GM19452 (cell line): Measurements from ENCODE around the gene TBC1D22A.

Experiments used
- ATAC-seq: cut with Tn5 transposase; IDR thresholded peaks from one replicate; pipeline ENCODE4 v1.9.1; 2021; ENCODE audit not compliant: unreplicated experiment

Gene TBC1D22A

DNA sequence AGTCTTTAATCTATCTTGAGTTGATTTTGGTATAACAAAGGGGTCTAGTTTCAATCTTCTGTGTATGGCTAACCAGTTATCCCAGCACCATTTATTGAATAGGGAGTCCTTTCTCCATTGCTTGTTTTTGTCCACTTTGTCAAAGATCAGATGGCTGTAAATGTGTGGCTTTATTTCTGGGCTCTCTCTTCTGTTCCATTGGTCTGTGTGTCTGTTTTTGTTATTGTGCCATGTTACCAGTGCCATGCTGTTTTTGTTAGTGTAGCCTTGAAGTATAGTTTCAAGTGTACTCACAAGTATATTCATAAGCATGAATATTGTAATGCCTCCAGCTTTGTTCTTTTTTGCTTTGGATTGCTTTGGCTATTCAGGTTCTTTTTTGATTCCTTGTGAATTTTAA is 159.6 kb downstream of the TBC1D22A start:
- no peak for ATAC-seq

- ATAC-seq = no peak
Measured at GRCh38 chr22:46923394-46923793, 160.9 kb downstream of the TBC1D22A start.

DNA sequence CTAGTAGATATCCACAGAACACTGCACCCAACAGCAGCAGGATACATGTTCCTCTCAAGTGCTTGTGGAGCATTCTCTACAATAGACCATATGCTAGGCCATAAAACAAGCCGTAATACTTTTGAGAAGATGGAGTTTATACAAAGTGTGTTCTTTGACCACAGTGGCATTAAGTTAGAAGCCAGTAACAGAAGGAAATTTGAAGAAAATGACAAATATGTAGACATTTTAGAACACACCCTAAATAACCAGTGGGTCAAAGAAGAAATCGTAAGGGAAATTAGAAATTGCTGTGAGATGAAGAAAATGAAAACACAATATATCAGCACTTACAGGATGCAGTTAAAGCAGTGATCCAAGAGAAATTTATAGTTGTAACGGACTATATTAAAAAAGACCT is 163.4 kb downstream of the TBC1D22A start:
- no peak for ATAC-seq

DNA sequence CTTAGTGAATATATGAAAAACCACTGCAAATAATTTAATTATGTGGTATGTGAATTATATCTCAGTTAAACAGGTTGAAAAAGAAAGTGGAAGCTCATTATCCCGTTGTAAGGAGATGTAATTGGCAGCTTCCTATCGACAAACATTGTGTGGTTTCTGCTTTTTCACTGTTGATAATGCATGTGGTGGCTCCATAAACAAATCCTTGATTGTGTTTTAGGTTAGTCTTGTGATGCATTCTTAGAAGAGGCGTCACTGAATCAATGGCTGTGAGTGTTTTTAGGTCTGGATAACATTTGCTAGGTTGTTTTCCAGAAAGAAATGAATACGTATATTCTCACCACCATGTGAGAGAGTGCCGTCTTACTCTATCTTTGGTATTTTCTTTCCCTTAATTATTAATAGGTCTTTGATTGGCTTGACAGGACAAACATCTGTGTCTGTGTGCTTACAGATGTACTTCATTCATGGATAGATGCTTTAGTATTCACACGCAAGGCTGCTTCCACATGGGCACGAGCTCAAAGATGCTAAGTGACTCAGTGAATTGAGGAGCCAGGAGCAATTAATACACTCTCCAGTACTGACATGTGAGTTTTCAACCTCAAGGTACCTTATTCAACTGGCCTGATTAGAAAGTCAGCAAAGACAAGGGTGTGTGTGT is 166.7 kb downstream of the TBC1D22A start:
- ATAC-seq = no peak

GRCh38 chr22:46929710-46930204 is 167.3 kb downstream of the TBC1D22A start:
- no peak for ATAC-seq

DNA sequence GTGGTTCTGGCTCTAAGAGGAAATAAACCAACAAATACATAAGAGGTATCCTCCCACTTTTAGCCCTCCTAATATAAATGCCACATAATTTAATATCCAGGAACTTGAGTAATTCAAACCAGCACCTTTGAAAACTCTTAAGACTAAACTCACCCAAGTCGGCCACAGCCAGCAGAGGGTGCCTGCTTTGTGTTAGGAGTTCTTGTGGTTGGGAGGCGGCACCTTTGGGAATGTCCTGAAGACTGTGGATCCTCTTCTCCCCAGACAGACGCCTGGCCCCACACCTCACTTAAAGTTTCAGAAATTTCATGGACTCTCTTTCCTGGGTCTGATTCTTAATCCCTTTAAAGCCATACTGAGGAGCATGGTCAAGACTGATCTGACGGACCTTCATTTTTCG is 169.0 kb downstream of the TBC1D22A start:
- ATAC-seq = no peak

DNA sequence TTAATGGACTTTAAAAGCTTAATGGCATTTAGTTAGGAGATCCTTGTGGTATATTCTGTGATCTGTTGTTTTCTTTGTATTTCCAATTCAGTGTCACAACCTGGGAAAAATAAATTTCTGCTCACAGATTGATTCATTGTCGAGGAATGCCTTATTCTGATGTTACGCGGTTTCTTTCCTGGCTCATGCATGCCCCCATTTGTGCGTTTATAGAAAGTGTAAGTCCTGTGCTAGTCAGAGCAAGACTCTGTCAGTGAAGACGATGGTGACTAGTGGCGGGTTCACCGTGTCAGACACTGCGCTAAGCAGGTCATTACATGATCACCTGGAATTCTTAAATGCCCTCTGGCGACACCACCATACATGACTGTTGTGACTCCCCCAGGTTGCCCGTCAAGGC is 169.4 kb downstream of the TBC1D22A start:
- ATAC-seq = no peak

DNA sequence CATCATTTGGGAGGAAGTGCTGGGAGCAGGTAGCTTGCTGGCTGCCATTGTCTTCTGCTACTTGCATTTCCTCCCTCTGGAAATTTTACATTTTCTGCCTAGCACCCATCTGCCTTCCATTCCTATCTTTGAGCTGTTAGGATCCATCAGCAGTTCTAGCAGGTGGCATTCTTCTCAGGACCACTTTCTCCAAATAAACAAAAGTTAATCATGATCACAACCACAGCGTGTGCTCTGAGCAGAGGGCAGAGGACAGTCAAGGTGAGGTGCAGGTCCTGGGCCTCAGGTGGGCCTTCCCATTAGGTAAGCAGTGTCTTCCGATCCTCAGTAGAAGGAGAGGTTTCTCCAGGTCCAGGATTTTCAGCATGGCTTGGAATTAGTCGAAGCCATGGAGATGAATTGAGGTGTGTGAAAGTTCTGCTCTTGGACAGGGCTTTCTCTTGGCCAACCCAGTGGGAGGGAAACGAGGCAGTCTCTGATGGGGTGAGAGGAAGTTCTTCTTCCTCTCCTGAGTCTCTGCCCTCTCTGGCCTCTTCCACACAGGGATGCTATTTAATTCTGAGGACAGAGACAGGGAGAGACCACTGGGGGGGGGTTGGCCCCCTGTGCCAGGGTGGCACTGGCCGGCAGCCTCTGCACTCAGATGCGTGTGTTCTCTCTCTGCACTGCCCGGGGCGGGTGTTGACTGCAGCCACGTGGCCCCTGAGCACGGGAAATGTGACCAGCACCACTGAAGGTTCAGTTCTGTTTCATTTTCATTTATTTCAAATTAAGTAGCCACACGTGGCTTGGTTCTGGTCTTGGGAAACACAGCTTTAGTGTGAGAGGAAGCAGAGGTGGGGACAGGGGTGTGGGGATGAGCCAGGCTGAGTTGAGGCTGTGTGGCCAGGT is 170.8 kb downstream of the TBC1D22A start:
- ATAC-seq = no peak

- no peak for ATAC-seq
Measured at GRCh38 chr22:46934172-46934745, 171.8 kb downstream of the TBC1D22A start.

GRCh38 chr22:46934746-46935491 is 172.5 kb downstream of the TBC1D22A start:
- ATAC-seq = no peak

GRCh38 chr22:46935506-46936377 is 173.3 kb downstream of the TBC1D22A start:
- no peak for ATAC-seq

- no peak for ATAC-seq
Measured at GRCh38 chr22:46936378-46936903, 174.0 kb downstream of the TBC1D22A start.

DNA sequence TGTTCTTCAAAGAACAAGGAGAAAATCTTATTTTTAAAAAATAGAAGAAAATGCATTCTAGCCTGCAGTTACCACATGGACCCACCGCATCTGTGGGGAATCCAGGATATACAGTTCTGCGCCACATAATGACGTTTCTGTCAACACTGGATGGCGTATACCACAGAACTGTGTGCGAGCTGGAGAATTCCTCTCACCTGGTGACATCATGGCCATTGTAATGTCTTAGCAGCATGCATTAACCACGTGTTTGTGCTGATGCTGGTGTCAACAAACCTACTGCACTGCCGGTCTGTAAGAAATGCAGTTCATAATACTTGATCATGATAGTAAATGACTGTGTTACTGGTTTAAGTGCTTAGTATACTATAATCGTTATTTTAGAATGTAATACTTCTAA is 174.7 kb downstream of the TBC1D22A start:
- no peak for ATAC-seq

GRCh38 chr22:46937939-46938338 is 175.5 kb downstream of the TBC1D22A start:
- no peak for ATAC-seq

- no peak for ATAC-seq
Measured at GRCh38 chr22:46941968-46942798, 179.7 kb downstream of the TBC1D22A start.

DNA sequence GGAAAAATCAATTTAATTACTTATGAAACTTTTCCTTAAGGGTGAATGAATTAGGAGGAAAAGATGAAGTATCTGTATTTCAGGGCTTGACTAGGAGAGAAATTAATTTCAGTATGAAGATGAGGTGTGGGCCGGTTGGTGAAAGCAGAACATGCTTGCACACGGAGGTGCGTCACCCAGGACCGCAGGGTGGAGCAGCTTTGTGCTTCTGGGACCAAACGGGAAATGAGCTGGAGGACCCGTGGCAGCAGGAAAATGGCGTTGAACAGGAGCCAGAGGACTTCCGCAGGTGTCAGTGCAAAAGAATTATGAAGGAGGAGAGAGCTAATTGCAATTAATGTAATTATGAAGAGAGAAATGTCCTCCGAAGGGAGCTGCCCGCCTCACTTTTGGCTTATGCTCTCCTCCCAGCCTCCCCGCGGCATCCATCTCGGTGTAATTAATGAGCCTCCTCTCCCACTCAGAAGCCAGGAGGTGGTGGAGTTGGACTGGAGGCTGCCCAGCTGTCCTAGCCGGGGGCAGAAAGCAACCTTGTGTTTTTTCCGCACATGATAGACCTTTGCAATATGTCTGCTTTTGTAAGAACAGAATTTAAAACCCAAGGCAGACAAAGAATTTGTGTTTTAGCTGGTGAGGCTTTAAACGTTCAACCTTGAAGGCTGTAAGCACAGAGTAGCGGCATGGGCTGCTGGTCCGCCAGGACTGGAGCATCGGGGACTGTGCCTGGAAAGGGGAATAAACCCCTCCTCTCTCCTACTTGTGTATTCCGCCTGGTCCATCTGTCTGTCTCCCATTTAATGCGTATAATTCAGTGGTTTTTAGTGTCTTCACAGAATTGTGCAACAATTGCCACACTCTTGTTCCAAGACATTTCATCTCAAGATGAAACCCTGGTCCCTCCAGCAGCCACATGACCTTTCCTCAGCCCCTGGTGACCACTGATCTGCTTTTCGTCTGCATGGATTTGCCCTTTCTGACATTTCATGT is 180.6 kb downstream of the TBC1D22A start:
- no peak for ATAC-seq

GRCh38 chr22:46945481-46945880 is 183.0 kb downstream of the TBC1D22A start:
- ATAC-seq = no peak
